UCSD-AML1 (cell line): ENCODE data around the gene AMT.

ENCODE experiments used
- DNase-seq: peaks from one replicate; lab custom pipeline; 2025; ENCODE audit not compliant: unreplicated experiment; lab: John Stamatoyannopoulos, UW

The AMT gene

GRCh38 chr3:49422379-49423248 is at the start of gene AMT:
Gene AMT (minus strand): TSS chr3:49422473. CDS start chr3:49422450, 23 bp downstream.
- DNase-seq = no peak

GRCh38 chr3:49470714-49471420 is 48.6 kb upstream of the AMT start:
- no peak for DNase-seq

GRCh38 chr3:49469936-49470713 is 47.9 kb upstream of the AMT start, which contains the start of gene DAG1:
Gene DAG1 (plus strand): TSS chr3:49470267. CDS start chr3:49510535, 40,268 bp downstream.
- peak; percentile 96 for DNase-seq

GRCh38 chr3:49469037-49469935 is 47.0 kb upstream of the AMT start:
- no peak for DNase-seq

GRCh38 chr3:49466085-49466484 is 43.8 kb upstream of the AMT start:
- no peak for DNase-seq

GRCh38 chr3:49465270-49466034 is 43.2 kb upstream of the AMT start:
- peak; percentile 32 for DNase-seq

GRCh38 chr3:49462222-49462621 is 39.9 kb upstream of the AMT start:
- DNase-seq = no peak

- DNase-seq = no peak
Measured at GRCh38 chr3:49461443-49462171, 39.3 kb upstream of the AMT start.

- DNase-seq = no peak
Measured at GRCh38 chr3:49460956-49461355, 38.7 kb upstream of the AMT start.

- no peak for DNase-seq
Measured at GRCh38 chr3:49460188-49460890, 38.1 kb upstream of the AMT start.

- no peak for DNase-seq
Measured at GRCh38 chr3:49456466-49456865, 34.2 kb upstream of the AMT start.

- no peak for DNase-seq
Measured at GRCh38 chr3:49454898-49455681, 32.8 kb upstream of the AMT start.

GRCh38 chr3:49454458-49454857 is 32.2 kb upstream of the AMT start:
- DNase-seq = peak; percentile 24

- DNase-seq = no peak
Measured at GRCh38 chr3:49453621-49454020, 31.3 kb upstream of the AMT start.

- no peak for DNase-seq
Measured at GRCh38 chr3:49445391-49445790, 23.1 kb upstream of the AMT start.

GRCh38 chr3:49434731-49435130 is 12.5 kb upstream of the AMT start:
- no peak for DNase-seq

- peak; percentile 47 for DNase-seq
Measured at GRCh38 chr3:49428752-49429080, 6.4 kb upstream of the AMT start.

GRCh38 chr3:49427586-49427985 is 5.3 kb upstream of the AMT start:
- DNase-seq = no peak
